Activated CD8-positive, alpha-beta memory T cell treated with anti-CD3 and anti-CD28 coated beads for 24 hours (primary cell): ENCODE data around the gene RIMS3.

Experiments
- DNase-seq: peaks from one replicate; pipeline ENCODE4 v3.0.0-alpha.2; 2020

Gene RIMS3

GRCh38 chr1:40691538-40692428 lies 26.3 kb upstream of the RIMS3 start, which contains the start of gene NFYC:
NFYC (plus strand) TSS chr1:40691704; CDS start chr1:40738844, 47,140 bp downstream.
- peak; percentile 95 for DNase-seq

- DNase-seq, result no peak
Observed at GRCh38 chr1:40690771-40691537, 25.5 kb upstream of the RIMS3 start.

GRCh38 chr1:40689737-40690136 lies 24.3 kb upstream of the RIMS3 start:
- no peak for DNase-seq

GRCh38 chr1:40687661-40688060 lies 22.2 kb upstream of the RIMS3 start:
- DNase-seq, result no peak

- no peak for DNase-seq
Observed at GRCh38 chr1:40687059-40687458, 21.6 kb upstream of the RIMS3 start.

- no peak for DNase-seq
Observed at GRCh38 chr1:40684669-40685068, 19.2 kb upstream of the RIMS3 start.

- no peak for DNase-seq
Observed at GRCh38 chr1:40679165-40679953, 13.9 kb upstream of the RIMS3 start.

- DNase-seq, result no peak
Observed at GRCh38 chr1:40676501-40676900, 11.0 kb upstream of the RIMS3 start.

- no peak for DNase-seq
Observed at GRCh38 chr1:40673452-40673851, 8.0 kb upstream of the RIMS3 start.

GRCh38 chr1:40668769-40669525 lies 3.5 kb upstream of the RIMS3 start:
- DNase-seq, result peak; percentile 93

- DNase-seq, result no peak
Observed at GRCh38 chr1:40664791-40665190, 691 bp downstream of the RIMS3 start.

GRCh38 chr1:40664167-40664537 lies 1.3 kb downstream of the RIMS3 start:
- DNase-seq, result no peak

- no peak for DNase-seq
Observed at GRCh38 chr1:40663324-40664166, 1.9 kb downstream of the RIMS3 start.

GRCh38 chr1:40662864-40663263 lies 2.6 kb downstream of the RIMS3 start:
- DNase-seq, result no peak

- no peak for DNase-seq
Observed at GRCh38 chr1:40662151-40662550, 3.3 kb downstream of the RIMS3 start.

GRCh38 chr1:40661678-40662077 lies 3.8 kb downstream of the RIMS3 start:
- no peak for DNase-seq

- no peak for DNase-seq
Observed at GRCh38 chr1:40659649-40659947, 5.9 kb downstream of the RIMS3 start.

- DNase-seq, result no peak
Observed at GRCh38 chr1:40658751-40659648, 6.5 kb downstream of the RIMS3 start.

- DNase-seq, result no peak
Observed at GRCh38 chr1:40657046-40657445, 8.4 kb downstream of the RIMS3 start.

GRCh38 chr1:40653851-40654537 lies 11.5 kb downstream of the RIMS3 start:
- DNase-seq, result no peak
